Measurements from ENCODE around the gene FAM131B.
"Not testable (repeated sequence)": the region's sequence is repeated elsewhere in the genome, so short reads cannot be mapped to it uniquely, and the experiment has no call there.

The FAM131B gene

GRCh38 chr7:143362131-143363015, at the start of gene FAM131B:
Gene FAM131B (minus strand): TSS chr7:143362713. CDS start chr7:143362603, 110 bp downstream.
- DNase-seq: no peak

- DNase-seq: no peak
These were observed 49.6 kb upstream of the FAM131B start for GRCh38 chr7:143411976-143412708.

DNA sequence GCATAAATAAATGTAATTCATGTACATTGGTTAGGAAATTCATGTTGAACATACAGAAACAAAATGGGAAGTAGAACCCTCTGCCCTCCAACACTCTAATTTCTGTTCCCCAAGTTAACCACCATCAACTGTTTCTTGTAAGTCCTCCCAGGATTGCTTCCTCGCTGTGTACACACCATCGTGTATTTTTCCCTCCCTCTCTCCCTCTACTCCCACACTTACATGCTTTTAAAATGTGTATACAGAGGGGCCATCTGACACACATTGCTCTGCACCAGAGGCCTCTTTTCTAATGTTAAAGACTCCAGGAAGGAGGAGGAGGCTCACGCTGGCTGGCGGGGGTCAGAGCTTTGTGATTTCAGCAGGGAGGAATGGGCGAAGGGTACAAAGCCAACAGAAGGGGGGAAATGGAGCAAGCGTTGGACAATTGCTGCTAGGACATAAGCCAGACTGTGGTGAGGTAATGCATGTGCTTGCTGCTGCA, 48.0 kb upstream of the FAM131B start:
- DNase-seq: no peak

DNA sequence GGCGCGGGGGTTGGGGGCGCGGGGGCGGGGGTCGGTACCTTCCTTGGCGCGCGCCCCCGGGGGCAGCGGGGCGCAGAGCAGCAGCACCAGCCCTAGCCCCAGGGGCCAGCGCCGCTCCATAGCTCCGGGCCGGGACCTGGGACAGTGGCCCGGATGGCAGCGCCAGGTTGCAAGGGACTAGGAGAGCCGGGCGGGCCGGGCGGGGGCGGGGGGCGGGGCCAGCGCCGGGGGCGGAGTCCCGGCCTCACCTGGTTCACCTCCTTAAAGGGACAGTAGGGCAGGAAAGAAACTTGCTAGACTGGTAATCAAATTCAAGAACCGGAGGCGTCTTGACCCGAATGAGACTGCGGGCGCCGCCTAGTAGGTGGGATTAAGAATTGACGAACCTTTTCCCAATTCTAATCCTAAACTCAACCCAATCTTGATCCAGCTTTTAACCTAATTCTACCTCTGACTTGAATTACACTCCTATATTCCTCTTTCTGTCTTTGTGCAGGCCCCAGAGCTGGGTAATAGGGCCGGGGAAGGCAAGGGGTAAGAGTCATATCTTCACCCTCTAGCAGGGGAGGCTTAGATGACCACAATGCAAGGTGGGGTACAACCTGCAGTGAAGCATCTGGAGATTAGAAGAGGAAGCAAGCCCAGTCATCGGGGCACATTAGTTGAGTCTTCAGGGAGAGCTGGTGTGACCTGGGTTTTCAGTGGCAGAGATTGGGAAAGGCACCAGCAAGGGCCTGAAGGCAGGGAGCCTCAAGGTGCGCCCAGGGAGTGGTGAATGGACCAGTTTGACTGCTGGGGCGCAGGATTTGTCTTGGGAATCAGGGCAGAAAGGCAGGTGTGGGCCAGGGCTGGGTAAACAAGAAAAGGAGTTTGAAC, 46.4 kb upstream of the FAM131B start, which contains the start of gene EPHA1:
EPHA1 (minus strand) TSS at position 171 of the 876 bp plus-strand sequence; CDS start at position 120, 51 bp downstream.
- no peak for DNase-seq

DNA sequence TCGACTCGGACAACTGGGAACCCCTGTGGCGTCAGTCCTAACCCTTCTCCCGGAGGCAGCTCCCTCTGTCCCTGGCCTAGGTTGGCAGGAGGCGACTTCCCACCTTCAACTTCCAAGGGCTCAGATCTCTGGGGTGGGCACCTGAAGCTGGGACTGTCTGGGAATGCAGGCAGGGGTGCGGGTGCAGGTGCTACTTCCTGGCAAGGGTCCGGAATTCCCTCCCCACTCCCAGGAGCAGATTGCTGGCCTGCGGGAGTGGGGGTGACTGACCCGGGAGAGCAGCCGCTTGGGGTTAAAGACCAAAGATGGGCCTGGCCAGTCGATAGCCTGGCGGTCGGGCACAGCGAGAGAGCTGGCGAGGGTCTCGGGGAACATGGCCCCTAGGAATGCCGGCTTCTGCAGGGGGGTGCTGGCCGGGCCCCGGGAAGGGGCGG, 45.8 kb upstream of the FAM131B start:
- DNase-seq: no peak

GRCh38 chr7:143407287-143408251, 45.1 kb upstream of the FAM131B start:
- DNase-seq: no peak

DNA sequence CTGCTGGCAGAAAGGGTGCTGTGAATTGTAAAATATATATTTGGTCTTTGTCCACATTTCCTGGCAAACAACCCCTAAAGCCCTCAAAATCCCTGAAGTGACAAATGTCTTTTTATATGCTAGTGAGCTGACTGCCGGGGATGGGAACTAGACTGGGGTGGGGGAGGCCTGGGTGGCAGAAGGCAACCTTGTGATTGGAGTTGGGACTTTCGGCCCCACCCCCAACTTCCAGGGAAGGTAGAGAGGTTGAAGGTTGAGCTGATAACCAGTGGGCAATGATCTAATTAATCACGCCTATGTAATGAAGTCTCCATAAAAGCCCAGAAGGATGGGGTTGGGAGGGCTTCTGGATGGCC, 43.5 kb upstream of the FAM131B start:
- no peak for DNase-seq

GRCh38 chr7:143405173-143406001, 42.9 kb upstream of the FAM131B start:
- DNase-seq: no peak

- DNase-seq: not testable (repeated sequence)
These were observed 39.7 kb upstream of the FAM131B start for GRCh38 chr7:143402233-143402632.

DNA sequence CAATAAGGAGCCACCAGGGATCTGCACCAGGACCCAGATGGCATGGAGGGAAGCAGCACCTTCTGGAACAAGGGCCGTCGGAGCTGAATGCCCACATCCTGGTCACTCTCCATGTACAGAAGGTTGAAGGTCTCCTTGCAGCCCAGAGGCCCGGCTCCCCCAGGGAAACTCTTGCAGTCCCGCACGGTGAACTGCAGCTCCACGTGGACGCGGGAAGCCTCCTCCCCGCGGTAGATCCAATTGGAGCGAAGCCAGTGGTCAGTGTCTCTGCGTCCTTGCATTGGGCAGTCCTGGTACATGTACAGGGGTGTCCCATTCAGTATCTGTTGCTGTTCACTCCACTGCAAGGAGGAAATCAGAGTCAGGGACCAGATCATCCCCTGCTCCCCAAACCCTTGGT, 38.8 kb upstream of the FAM131B start:
- DNase-seq: no peak

DNA sequence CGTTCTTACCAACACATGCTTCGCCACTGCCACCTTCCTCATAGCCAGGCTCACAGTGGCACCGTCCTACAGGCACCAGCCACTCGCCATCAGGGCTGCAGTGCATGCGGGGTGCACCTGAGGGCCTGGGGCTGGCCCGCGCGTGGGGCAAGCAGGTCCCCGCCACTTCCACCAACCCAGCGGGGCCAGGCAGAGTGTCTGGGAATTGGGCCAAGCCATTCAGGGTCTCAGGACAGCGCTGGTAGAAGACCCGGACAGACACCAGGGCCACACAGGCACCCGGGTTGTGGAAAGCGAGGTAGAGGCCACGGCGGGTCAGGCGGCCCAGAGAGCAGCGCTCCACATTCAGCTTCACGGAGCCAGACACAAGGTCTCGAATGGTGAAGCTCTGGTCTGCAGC, 37.1 kb upstream of the FAM131B start:
- no peak for DNase-seq

DNA sequence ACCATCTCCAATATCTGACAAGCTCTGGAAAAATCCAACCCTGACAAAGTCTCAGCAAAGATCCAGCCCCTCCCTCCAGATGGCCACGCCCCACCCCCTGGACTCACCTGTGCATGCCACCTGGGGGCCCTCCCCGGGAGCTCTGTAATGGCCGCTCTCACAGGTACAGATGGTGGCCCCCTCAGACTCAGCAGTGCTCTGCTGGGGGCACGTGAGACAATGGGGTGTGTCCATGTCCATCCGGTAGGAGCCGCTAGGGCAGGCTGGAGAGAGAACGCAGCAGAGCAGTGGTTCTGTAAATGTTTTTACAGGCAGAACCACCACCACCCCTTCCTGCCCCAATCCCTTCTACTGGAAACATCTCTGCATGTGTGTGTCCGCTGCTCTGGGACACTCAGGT, 36.6 kb upstream of the FAM131B start:
- DNase-seq: no peak

GRCh38 chr7:143398616-143399015, 36.1 kb upstream of the FAM131B start:
- no peak for DNase-seq

DNA sequence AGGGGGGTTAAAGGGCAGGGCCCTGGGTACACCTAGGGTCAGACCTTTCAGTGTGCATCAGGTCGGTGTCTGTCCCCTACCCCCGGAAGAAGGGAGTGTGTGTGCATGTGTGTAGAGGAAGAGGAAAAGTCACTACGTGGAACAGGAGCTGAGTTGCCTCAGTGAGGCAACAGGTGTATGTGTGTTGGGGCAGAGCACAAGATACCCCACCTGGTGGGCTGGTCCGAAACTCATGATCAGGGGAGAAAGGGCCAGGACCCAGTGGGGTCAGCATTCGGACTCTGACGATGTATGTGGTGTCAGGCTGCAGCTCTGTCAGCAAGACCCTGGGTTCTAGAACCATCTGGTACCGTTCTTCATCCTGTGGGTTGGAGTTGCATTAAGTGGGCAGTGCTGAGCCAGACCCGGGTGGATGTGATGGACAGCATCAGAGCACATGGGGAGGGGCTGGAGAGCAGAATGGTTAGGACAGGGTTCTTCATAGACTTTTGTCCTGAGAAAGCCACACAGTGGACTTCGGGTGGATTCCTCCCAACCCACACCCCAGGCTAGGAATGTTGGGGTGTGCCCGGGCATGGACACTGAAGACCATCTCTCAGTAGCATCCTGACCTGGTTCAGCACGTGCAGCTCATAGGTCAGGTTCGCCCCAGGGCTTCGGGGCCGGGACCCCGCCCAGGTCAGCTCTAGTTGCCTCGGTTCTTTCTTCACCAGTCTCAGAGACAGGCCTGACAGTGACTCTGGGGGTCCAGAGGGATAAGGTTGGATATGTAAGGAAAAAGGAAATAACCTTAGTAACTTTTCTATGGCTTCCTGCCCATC, 35.4 kb upstream of the FAM131B start:
- no peak for DNase-seq

DNA sequence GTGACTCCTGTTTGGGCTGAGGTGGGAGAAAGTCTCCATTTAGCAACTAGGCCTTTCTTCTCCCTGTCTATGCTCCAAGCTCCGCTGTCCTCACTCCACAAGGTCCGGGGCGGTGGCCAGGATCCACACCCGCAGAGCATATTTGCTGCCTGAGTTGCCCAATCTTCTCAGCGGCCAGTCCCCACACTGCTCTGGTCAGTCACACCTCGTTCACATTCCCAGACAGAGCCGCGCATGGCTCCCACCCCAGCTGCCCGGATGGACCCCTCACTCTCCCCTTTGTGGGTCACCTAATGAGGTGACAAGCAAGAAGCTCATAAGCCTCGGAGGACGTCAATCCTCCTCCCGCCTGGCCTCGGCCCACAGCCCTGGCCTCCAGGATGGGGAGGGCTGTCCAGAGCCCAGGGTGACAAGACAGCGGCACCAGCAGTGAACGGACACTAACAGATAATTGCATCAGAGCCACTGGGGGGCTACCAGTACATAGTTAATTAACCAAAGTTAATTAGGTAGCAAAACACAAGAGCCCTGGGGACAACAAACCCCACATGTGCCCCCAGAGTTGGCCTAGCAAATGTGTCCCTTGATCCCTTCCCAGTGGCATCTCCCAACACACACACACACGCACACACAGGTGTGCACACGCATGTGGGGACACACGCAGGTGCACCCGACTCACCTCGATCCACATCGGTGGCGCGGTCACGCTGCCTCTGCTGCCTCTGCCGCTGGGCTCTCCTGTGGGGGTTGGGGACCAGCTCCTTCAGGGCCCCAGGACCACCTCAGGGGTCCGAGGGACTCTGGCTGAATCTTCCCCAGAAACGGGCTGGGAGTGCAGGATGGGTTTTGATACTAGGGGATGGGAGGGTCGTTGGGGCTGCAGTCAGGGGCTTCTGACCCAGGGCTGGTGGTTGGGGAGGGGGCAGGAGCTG, 34.4 kb upstream of the FAM131B start:
- DNase-seq: no peak

DNA sequence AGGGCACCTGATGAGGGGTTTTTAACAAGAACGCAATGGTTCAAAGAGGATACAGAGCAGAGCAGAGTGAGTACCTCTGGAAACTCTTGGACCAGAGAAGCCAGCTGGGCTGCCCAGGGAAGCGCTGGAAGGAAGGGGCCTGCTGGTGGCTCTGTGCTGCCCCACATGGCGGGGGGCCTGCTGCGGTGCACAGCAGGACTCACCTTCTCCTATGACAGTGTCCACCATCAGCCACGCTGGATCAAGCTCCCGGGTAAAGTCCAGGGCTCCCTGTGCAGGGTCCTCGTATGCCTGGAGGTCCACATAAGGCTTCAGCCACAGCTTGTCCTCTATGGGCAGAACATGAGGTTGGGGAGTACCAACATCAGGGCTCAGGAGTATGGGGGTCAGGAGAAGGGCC, 33.7 kb upstream of the FAM131B start:
- DNase-seq: no peak

- peak; percentile 22 for DNase-seq
These were observed 33.0 kb upstream of the FAM131B start for GRCh38 chr7:143395187-143396149.

Measured in DMS153 (cell line).